ENCODE data around the gene PALM. TPM values are rescaled to one million over a fixed set of nuclear protein-coding genes. Genes with fewer than 3 reads are reported as not detected.

The PALM gene
- total RNA-seq, 1 donor = 5.7 TPM

DNA sequence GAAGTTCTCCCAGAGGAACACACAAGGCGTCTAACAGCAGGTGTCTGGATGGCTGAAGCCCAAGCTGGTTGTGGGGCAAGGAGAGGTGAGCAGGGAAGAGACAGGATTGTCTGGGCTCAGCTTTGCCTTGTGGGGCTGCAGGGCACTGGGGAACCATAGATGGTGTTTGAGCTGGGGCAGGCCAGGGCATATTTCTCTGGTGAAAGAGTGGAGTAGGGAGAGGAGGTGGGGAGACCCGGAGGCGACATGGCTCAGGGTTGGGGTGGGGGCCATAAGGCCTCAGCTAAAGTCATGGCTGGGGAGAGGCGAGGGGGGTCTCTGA, 5.4 kb upstream of the PALM start:
- H3K4me3 ChIP-seq (ENCODE audit: low read depth, low read length) = peak overlapping the region; percentile 22
- TF ChIP-seq, protein P1, sequence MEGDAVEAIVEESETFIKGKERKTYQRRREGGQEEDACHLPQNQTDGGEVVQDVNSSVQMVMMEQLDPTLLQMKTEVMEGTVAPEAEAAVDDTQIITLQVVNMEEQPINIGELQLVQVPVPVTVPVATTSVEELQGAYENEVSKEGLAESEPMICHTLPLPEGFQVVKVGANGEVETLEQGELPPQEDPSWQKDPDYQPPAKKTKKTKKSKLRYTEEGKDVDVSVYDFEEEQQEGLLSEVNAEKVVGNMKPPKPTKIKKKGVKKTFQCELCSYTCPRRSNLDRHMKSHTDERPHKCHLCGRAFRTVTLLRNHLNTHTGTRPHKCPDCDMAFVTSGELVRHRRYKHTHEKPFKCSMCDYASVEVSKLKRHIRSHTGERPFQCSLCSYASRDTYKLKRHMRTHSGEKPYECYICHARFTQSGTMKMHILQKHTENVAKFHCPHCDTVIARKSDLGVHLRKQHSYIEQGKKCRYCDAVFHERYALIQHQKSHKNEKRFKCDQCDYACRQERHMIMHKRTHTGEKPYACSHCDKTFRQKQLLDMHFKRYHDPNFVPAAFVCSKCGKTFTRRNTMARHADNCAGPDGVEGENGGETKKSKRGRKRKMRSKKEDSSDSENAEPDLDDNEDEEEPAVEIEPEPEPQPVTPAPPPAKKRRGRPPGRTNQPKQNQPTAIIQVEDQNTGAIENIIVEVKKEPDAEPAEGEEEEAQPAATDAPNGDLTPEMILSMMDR (IDR thresholded peaks at IDR 0.05; ENCODE audit: insufficient read depth, low read length) = no peak
- DNase-seq (ENCODE audit: low read depth) = no peak

DNA sequence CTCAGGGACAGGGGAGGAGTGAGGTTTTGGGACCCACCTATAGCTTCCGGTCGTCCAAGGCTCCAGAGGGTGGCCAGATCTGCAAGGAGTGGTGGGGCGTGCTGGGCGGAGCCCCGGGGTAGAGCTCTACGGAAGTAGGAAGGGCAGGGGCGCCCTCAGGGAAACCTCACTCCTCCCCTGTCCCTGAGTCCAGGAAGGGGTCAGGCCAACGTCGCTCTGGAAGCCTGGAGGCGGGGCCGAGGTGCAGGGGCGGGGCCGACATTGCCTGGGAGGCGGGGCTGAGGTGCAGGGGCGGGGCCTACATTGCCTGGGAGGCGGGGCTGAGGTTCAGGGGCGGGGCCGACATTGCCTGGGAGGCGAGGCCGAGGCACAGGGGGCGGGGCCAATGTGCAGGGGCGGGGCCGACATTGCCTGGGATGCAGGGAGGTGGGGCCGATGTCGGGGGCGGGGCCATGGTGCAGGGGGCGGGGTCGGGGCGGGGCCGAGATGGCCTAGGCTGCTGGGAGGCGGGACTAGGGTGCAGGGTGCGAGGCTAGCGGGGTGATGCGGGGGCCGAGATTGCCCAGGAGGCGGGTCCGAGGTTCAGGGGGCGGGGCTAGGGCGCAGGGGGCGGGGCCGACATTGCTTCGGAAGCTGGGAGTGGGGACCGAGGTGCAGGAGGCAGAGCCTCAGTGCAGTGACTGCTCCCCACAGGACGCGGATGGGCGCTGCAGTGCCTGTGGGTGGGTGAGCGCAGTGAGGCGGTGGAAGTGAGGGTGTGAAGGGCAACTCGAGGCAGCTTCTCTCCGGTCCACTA, 4.9 kb upstream of the PALM start:
- TF ChIP-seq, protein P1 (IDR thresholded peaks at IDR 0.05; ENCODE audit: insufficient read depth, low read length) = no peak
- peak overlapping the region; percentile 22 for H3K4me3 ChIP-seq (ENCODE audit: low read depth, low read length)
- peak; percentile 50 for DNase-seq (ENCODE audit: low read depth)

DNA sequence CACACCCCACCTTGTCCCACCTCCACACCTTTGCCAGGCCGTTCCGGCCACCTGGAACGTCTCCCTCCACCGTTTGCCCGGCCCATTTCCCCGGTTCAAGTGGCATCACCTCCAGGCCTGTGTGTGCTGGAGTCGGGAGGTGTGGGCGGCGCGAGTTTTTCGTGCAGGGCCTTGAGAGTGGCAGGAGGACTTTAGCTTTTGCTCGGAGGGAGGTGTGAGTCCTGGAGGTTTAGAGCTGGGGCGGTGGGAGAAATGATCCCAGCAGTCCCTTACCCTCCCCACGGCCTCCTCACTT, 4.3 kb upstream of the PALM start:
- TF ChIP-seq, protein P1 (IDR thresholded peaks at IDR 0.05; ENCODE audit: insufficient read depth, low read length) = no peak
- DNase-seq (ENCODE audit: low read depth) = no peak
- no peak overlapping the region for H3K4me3 ChIP-seq (ENCODE audit: low read depth, low read length)

DNA sequence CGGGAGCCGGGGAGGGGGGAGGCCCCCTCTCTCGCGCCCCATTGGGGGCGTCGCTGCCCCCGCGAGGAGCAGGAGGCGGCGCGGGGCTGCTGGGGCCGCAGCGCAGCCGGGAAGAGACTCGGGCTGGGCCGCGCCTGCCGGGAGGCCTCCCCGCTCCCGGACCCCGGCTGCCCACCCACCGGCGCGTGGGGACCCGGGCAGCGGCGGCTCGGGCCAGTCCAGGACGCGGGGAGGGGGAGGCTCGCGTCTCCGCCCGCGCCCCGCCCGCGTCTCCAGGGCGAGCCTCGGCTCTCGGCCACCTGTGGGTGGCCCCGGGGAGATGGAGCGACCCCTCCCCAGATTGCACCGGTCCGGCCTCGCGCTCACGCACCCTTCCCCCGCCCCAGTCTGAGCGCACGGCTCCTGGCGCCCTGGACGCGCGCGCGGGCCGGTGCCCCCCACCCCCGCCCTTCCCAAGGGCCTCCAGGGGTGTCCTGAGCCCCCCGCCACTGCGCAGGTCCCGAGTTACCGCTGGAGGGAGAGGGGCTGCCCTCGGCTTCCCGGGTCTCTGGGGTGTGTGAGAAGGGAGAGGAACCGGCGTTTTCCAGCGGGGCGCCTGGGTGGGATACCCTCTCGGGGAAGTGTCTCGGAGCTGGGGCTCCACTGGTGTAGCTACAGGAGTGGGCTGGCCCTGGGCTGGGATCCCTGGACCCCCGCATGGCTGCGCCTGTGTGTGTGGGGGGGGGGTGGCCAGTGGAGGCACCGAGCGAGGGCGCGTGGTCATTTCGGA, 645 bp downstream of the PALM start:
- H3K4me3 ChIP-seq (ENCODE audit: low read depth, low read length) = peak overlapping the region; percentile 66
- TF ChIP-seq, protein P1 (IDR thresholded peaks at IDR 0.05; ENCODE audit: insufficient read depth, low read length) = no peak
- DNase-seq (ENCODE audit: low read depth) = no peak

DNA sequence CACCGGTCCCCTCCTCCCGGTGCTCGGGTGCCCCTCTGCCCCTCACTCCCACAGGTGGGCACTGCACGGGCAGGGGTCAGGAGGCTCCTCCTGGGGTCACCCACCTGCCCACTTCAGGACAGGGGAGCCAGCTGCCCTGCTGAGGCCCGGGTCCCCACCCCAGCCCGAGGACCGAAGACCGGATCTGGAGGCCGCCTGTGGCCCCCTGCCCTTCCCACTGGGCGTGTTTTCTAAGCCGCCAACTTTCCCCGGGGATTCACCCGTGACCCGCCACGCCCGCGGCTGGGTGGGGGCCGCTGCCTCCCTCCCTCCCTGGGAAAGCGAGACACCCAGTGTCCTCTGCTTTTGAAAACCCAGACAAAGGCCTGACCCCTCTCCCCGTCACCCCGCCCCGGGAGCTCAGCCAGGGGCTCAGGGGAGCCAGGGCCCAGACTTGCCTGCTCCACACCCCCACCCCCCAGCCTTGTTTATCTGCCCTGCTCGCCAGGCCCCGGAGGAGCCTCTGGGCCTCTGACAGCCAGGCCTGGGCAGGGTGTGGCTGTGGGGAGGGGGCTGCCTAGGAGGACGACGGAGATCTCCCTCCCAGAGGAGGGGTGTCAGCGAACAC, 1.3 kb downstream of the PALM start:
- TF ChIP-seq, protein P1 (IDR thresholded peaks at IDR 0.05; ENCODE audit: insufficient read depth, low read length) = no peak
- peak overlapping the region; percentile 66 for H3K4me3 ChIP-seq (ENCODE audit: low read depth, low read length)
- DNase-seq (ENCODE audit: low read depth) = peak; percentile 30

DNA sequence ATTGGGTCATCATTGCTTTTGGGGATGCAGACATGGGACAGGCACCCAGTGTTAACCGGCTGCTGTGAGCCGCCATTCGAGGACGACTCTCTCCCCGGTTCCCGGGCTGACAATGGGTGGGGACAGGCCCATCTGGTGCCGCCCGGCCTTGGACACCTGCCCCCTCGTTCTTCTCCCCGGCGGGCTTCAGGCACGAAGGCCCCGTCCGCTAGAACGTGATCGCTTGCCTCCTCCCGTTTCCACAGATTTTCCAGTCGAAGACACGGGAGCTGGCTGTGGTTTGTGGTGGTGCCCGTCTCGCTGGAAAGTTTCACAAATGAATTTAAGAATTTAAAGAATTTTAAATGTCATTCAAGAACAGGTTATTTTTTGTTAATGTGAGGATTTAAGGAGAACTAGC, 2.0 kb downstream of the PALM start:
- peak; percentile 25 for DNase-seq (ENCODE audit: low read depth)
- peak overlapping the region; percentile 25 for H3K4me3 ChIP-seq (ENCODE audit: low read depth, low read length)
- TF ChIP-seq, protein P1 (IDR thresholded peaks at IDR 0.05; ENCODE audit: insufficient read depth, low read length) = no peak

All from fibroblast of the aortic adventitia (primary cell).